ENCODE results near the gene SPRYD4.
"Not testable (repeated sequence)": the region's sequence is repeated elsewhere in the genome, so short reads cannot be mapped to it uniquely, and the experiment has no call there.

SPRYD4 gene

DNA sequence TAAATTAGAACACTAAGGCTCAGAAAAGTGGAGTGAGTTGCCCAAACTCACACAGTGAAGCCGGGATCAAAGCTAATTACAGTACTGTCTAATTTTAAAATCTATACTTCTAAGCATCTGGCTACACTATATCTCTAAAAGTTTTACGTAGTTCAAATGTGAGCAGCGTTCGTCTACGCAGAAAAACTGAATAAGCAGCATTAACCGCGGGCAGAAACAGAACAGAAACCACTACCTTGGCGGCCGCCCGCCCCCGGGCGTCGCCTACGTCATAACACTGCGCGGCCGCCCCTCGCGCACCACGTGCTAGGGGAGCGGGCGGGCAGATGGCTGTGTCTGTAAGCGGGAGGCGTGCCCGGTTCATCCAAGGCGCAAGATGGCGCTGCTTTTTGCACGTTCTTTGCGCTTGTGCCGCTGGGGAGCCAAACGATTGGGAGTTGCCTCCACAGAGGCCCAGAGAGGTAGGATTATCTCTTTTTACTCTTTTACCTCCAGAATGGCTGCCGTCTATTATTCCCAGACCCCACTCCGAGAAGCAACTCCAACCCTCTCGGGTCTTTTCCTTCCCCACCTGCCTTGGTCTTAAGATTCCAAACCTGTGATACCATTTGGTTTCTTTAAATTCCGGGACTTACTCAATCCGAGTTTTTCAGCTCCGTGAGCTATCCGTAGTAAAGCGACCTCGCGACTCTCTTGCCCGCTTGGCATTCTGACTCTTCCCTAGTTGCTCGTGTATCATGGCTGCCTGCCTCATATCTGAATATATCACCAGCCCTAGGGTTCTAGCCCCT, at the start of gene SPRYD4:
SPRYD4 (plus strand) TSS at position 363 of the 791 bp plus-strand sequence; CDS start at position 377, 14 bp downstream.
- peak; percentile 90 for DNase-seq (ENCODE audit: low read depth)

DNA sequence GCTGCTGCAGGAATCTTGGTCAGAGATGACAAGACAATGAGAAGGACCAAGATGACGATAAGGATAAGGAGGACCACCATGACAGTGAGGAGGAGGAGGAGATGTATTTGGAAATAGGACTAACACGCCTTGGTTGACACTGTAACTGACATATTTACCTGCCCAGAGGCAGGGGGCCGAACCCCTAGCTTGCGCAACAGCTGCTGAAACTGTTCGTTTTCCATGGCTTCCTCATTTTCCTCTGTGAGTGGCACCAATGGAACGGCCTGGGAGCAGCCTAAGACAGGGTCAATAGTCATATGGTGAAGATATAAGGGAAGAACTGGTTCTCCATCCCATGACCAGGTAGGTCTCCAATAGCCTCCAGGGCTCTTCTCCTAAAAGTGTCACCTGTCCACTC, 48.0 kb upstream of the SPRYD4 start:
- no peak for DNase-seq (ENCODE audit: low read depth)

DNA sequence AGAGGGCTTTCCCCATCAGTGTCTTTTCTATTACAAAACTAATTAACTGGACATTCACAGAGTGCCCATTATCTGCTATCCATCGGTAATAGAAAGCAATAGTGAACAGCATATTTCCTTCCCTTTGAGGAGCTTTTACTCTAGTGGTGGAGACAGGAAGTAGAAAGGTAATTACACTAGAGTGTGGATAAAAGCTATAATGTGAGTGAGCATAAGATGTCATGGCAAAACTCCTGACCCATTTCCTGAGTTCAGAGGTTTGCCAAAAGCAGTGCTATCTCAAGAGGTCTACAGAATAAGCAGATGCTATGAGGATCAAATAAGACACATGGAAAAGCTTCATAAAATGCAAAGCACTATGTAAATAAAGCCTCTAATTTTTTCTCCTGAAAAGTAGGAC, 43.2 kb upstream of the SPRYD4 start:
- DNase-seq (ENCODE audit: low read depth) = no peak

DNA sequence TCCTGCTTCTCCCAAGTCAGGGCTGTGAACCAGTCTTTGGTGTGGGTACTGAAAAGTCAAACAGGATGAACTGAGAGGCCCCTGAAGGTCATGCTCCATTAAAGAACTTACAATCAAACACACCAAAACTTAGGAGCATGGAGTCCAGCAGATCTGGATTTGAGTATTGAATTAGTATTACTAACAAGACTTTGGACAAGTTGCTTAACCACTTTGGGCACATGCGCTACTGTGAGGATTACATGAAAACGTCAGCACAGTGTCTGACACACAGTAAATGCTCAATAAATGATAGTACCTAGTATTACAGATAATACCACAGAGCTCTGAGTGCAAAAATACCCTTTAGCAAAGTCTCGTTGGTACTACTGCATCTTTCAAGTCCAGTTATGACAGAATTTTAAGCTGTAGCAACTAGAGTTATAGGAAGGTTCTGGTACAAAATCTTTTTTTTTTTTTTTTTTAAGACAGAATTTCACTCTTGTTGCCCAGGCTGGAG, 42.4 kb upstream of the SPRYD4 start:
- no peak for DNase-seq (ENCODE audit: low read depth)

DNA sequence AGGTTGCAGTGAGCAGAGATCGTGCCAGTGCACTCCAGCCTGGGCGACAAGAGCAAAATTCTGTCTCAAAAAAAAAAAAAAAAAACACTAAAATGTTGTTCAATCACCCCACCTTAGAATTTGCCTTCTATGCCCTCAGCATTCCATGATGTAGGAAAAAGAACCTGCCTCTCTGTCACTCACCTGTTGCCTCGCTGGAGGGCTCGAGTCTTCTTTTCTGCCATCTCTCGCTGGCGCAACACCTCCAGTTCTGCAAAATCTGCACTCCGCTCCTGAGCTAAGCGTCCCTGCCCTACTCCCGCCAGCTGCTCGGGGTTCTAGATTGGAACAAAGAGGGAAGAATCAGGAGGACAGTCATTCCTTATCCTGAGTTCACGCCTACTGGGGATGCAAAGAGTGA, 37.1 kb upstream of the SPRYD4 start:
- DNase-seq (ENCODE audit: low read depth) = no peak

DNA sequence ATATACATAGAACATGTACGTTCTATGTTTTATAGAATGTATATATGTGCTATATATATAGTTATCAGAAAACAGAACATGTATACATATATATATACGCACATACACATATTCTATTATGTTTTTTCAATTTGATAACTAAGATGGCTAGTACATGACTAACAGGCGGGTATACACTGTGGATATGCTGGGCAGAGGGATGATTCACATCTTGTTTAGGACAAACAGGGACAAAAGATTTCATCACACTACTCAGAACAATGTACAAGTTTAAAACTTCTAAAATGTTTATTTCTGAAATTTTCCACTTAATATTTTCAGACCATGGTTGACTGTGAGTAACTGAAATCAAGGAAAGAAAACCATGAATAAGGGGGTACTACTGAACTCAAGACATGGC, 36.5 kb upstream of the SPRYD4 start:
- no peak for DNase-seq (ENCODE audit: low read depth)

DNA sequence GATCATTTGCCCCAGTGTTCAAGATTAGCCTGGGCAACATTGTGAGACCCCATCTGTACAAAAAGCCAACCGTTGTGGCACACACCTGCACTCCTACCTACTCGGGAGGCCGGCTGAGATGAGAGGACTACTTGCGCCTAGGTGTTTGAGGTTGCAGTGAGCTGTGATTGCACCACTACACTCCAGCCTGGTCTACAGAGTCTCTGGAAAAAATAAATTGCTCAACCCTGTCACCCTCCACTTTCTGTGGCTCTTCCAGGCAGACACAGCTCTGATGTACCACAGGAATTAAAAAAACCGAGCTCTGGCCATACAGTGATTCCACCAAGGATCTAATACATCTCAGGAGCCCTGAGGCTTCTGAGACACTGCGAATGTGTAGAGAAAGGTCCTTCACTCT, 33.5 kb upstream of the SPRYD4 start:
- no peak for DNase-seq (ENCODE audit: low read depth)

DNA sequence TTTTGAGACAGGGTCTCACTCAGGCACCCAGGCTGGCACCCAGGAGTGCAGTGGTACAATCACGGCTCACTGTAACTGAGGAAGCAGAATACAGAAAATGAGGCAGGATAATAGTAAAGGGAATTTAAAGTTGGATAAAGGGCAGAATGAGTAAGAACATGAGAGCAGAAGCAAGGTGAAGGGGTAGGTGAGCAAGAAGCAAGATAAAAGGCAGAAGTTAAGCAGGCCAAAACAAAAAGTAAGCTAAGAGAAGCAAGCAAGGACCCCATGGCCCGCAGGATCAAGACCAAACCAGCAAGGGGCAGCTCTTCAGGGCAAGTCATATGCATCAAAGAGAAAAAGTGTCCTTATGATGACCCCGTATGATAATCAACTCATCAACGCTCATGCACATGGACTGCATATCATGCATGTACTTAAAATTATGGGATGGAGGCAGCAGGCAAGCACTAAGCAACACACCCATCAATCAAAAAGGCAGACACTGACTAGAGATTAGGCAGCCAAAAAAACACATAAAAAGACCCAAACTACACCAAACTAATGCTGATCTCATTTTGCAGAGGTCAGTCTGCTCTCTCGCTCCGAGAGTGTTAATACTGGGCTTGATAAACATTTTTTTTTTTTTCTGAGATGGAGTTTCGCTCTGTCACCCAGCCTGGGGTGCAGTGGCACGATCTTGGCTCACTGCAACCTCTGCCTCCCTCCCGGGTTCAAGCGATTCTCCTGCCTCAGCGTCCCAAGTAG, 30.8 kb upstream of the SPRYD4 start:
- DNase-seq (ENCODE audit: low read depth) = no peak

DNA sequence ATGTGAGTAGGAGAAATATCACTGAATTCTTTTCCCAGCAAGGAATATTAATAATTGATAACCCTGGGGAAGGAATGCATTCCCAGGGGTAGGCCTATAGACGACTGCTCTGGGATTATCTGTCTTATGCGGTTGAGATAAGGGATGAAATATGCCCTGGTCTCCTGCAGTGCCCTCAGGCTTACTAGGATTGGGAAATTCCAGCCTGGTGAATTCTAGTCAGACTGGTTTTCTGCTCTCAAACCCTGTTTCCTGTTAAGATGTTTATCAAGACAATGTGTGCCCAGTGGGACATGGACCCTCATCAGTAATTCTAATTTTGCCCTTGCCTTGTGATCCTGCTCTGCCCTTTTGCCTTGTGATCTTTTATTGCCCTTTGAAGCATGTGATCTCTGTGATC, 25.2 kb upstream of the SPRYD4 start:
- not testable (repeated sequence) for DNase-seq (ENCODE audit: low read depth)

DNA sequence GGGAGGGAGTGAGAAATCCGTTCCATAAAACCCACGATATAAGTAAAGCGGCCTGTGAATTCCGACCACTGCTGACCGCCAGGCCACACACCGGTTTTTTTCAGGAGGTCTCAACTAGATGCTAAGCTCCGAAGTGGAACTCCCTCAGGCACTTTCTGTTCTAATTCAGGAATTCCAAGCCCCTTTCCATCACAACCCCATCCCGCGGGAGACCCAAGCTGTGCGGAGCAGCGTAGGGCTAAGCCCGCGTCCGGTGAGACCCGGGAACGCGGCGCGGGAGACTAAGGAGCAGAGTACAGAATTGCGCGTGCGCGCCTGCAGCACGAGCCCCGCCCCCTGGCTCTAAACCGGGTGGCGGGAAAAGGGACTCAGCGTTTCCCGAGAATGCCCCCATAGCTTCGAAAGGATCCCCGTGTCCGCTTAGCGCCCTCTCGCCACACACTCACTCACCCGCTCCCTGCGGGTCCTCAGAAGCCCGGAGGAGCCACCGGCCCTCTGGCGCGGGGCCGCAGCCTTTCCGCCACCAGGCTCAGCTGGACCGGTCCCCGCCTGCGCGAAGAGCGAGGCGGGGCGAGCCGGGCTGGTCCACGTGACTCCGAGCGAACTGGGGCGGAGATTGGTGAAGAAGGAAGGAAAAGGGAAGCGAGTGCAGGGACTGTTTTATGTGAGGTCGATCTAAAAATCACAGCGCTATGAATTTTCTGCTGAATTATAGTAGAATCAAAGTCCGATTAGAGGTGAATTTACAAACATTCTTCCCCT, 19.3 kb upstream of the SPRYD4 start, which contains the start of gene TIMELESS:
TIMELESS (minus strand) TSS at position 567 of the 762 bp plus-strand sequence. CDS start 15,256 bp downstream, outside the sequence.
- peak; percentile 79 for DNase-seq (ENCODE audit: low read depth)

DNA sequence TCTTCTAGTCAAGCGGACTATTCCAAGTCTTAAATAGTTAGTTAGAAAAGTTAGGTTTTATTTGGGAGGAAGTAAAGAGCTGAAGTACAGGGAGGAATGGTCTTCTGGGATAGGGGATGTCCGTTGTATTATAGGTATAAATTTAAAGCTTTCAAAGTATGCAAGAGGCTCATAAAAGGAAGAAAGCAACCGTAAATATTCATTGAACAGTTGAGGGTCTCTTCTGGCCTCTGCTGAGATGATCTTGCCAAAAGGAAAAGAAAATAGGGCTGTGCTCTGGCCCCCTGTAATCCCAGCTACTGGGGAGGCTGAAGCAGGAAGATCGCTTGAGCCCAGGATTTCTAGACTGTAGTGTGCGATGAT, 18.8 kb upstream of the SPRYD4 start:
- DNase-seq (ENCODE audit: low read depth) = no peak

DNA sequence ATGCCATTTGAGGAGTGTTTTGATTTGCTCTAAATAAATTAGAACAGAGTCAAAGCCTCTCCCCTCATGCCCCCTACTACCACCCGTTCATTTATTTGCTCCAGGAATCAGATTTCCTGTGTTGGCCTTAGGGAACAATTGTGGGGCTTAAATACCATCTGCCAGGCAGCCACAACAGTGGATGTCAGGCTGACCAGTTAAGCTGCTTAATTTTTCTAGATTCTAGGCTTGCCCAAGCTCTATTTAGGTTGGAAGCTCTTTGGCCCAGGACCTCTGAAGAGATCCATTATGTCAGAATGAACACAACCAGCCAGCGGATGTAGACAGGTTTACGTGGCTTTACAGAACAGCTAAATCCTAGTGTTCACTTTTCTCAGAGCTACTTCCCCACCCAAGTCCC, 18.1 kb upstream of the SPRYD4 start:
- no peak for DNase-seq (ENCODE audit: low read depth)

DNA sequence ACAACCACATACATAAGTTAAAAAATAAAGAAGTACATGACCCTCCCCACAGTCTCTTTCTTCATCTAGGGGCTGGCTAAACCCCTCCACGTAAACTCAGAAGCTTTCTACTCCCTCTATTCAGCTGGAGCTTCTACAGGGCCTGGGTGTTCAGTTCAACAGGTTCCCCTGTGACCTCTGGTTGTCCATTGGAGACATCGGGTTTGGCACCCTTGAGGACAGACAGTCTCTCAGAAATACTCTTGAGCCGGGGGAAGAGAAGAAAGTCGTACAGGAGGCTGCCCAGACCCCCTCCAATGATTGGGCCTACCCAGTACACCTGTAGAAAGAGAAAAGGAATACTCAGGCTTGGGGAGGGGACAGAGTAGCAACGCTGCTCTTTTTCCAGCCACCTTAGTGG, 17.2 kb upstream of the SPRYD4 start:
- DNase-seq (ENCODE audit: low read depth) = no peak

DNA sequence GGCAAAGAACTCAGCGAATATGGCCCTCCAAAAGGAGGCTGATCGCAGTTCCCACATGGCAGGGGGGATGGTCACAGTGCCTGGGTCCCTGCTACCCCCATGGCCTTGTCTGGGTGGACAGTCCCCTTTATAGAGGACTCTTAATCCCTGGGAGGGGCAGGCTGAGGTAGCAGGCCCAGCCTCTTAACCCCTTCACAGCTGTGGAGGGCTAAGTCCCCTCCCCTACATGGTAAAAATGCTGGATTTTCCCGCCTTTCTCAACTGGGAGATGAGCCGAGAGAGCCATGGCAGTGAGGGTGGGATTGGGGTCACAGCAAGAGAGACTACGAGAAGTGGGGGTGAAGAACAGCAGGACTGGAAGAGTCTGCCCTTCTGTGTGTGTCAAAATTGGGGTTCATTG, 13.8 kb upstream of the SPRYD4 start, which contains the start of gene MIP:
MIP (minus strand) TSS at position 101 of the 400 bp plus-strand sequence; CDS start at position 57, 44 bp downstream.
- DNase-seq (ENCODE audit: low read depth) = no peak

DNA sequence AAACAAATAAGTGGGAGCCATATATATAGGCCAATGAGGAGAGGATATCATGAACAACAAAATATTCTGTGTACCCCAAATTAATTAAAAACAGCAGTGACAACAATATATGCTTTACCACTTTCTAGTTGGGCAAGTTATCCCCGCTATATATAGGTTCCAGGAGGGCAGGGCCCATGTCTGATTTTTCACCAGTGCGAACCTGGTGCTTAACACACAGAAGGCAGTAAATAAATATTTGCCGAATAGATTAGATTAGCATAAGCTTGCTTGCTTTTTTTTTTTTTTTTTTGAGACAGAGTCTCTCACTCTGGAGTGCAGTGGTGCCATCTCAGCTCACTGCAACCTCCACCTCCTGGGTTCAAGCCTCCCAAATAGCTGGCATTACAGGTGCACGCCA, 10.6 kb upstream of the SPRYD4 start:
- DNase-seq (ENCODE audit: low read depth) = no peak

DNA sequence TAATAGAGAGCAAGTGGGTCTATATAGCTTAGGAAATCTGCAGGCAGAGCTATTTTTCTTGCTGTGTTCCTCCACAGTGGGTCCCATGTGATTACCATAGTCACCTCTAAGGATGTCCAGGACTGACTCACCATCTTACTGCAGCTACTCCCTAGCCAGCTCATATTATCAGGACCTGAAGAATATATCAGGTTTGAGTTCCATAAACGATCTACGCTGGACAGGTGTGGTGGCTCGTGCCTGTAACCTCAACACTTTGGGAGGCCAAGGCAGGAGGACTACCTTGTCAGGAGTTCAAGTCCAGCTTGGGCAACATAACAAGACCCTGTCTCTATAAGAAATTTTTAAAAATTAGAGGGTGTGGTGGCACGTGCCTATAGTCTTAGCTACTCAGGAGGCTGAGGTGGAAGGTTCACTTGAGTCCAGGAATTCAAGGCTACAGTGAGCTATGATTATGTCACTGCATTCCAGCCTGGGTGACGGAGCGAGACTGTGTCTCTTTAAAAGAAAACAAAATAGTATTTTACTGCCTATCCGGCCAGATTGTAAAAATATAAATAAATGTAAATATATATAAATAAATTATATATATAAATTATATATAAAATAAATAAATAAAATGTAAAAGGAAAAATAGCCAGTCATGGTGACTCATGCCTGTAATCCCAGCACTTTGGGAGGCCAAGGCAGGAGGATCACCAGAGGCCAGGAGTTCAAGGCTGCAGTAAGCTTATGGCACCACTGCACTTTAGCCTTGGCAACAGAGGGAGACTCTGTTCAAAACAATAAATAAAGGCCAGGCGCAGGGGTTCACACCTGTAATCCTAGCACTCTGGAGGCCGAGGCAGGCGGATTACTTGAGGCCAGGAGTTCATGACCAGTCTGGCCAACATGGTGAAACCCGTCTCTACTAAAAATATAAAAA, 6.9 kb upstream of the SPRYD4 start:
- DNase-seq (ENCODE audit: low read depth) = no peak

DNA sequence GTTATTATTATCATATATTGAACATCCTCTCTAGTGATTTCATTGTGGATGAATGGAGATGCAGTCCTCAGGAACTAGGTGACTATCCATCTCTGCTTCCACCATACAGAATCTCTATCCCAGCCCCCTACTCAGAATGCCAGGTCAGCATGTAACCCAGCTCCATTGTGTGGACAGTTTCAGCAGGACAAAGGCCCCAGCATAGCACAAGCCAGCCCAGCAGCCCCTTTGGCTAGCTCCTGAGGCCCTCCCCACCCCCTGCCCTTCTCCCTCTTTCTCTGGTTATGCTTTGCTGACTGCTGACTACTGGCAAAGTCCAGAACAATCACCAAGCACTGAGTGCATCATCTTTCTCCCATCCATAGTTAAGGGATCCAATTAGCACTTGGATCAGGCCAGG, 5.8 kb upstream of the SPRYD4 start:
- no peak for DNase-seq (ENCODE audit: low read depth)

DNA sequence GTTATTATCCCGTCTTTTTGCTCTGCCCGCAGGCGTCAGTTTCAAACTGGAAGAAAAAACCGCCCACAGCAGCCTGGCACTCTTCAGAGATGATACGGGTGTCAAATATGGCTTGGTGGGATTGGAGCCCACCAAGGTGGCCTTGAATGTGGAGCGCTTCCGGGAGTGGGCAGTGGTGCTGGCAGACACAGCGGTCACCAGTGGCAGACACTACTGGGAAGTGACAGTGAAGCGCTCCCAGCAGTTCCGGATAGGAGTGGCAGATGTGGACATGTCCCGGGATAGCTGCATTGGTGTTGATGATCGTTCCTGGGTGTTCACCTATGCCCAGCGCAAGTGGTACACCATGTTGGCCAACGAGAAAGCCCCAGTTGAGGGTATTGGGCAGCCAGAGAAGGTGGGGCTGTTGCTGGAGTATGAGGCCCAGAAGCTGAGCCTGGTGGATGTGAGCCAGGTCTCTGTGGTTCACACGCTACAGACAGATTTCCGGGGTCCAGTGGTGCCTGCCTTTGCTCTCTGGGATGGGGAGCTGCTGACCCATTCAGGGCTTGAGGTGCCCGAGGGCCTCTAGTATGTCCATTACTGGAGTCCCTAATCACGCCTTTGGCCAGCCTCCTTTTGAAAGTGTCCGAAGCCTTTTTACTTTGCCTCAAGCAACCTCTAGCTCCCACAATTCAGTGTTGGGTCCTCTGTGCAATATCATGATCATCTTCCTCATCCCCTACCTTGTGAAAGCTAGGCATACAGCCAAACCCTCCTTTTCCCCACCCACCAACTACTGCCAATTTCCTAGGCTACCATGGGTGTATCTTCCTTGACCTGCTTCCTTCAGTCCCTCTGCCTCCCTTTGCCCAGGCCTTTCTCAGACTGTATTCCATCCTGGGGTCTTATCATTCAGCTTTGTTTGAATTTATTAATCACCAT, 891 bp downstream of the SPRYD4 start:
- DNase-seq (ENCODE audit: low read depth) = no peak

DNA sequence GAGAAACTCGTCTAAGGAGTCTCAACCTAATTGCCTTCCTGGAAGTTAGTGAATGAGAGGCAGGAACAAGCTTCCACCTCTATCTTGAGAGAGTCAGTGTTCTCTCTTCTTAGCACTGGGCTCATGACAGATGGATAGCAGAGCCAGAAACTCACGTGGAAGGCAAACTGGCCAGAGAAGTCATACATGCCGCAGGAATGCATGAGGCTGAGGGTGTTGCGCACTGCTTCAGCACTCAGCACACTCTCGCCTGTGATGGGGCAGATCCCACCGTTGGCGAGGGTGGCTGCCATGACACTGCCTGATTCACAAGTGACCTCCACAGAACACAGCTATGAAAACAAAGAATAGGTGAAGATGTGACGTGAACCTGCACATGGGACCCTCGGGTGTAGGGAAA, 6.0 kb downstream of the SPRYD4 start:
- DNase-seq (ENCODE audit: low read depth) = no peak

DNA sequence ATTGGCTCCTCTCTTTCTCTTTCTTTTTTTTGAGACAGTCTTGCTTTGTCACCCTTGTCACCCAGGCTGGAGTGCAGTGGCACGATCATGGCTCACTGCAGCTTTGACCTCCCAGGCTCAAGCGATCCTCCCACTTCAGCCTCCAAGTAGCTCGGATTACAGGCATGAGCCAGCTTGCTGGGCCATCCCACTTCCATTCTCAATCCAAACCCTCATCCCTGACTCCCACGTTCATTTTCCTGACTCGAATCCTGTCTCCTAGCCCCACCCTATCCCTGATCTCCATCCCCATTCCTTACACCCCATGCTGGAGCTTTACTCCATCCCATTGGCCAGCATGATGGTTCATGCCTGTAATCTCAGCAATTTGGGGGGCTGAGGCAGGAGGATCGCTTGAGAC, 7.8 kb downstream of the SPRYD4 start:
- no peak for DNase-seq (ENCODE audit: low read depth)
